ENCODE results near the gene LRRC4.

The LRRC4 gene

GRCh38 chr7:128057909-128058308, 26.7 kb upstream of the LRRC4 start:
- DNase-seq: no peak

- no peak for DNase-seq
Measured at GRCh38 chr7:128056901-128057300, 25.7 kb upstream of the LRRC4 start.

- no peak for DNase-seq
Measured at GRCh38 chr7:128055637-128056036, 24.4 kb upstream of the LRRC4 start.

GRCh38 chr7:128054511-128054910, 23.3 kb upstream of the LRRC4 start:
- DNase-seq: no peak

GRCh38 chr7:128053991-128054390, 22.8 kb upstream of the LRRC4 start:
- no peak for DNase-seq

- DNase-seq: no peak
Measured at GRCh38 chr7:128053023-128053422, 21.8 kb upstream of the LRRC4 start.

- DNase-seq: no peak
Measured at GRCh38 chr7:128052404-128052803, 21.2 kb upstream of the LRRC4 start.

GRCh38 chr7:128045766-128046165, 14.5 kb upstream of the LRRC4 start:
- DNase-seq: no peak

GRCh38 chr7:128045158-128045557, 13.9 kb upstream of the LRRC4 start:
- no peak for DNase-seq

- DNase-seq: no peak
Measured at GRCh38 chr7:128044064-128044463, 12.8 kb upstream of the LRRC4 start.

GRCh38 chr7:128042012-128042411, 10.8 kb upstream of the LRRC4 start:
- DNase-seq: no peak

- DNase-seq: no peak
Measured at GRCh38 chr7:128041203-128041602, 10.0 kb upstream of the LRRC4 start.

- no peak for DNase-seq
Measured at GRCh38 chr7:128040205-128040604, 9.0 kb upstream of the LRRC4 start.

GRCh38 chr7:128039544-128039953, 8.3 kb upstream of the LRRC4 start:
- DNase-seq: no peak

GRCh38 chr7:128037880-128038619, 6.8 kb upstream of the LRRC4 start:
- no peak for DNase-seq

GRCh38 chr7:128037081-128037480, 5.8 kb upstream of the LRRC4 start:
- DNase-seq: no peak

GRCh38 chr7:128036226-128036940, 5.1 kb upstream of the LRRC4 start:
- no peak for DNase-seq

- DNase-seq: no peak
Measured at GRCh38 chr7:128035712-128036111, 4.5 kb upstream of the LRRC4 start.

GRCh38 chr7:128034825-128035224, 3.6 kb upstream of the LRRC4 start:
- no peak for DNase-seq

- DNase-seq: no peak
Measured at GRCh38 chr7:128033246-128033645, 2.0 kb upstream of the LRRC4 start.

GRCh38 chr7:128032605-128033235, 1.5 kb upstream of the LRRC4 start:
- DNase-seq: no peak

- no peak for DNase-seq
Measured at GRCh38 chr7:128031901-128032604, 816 bp upstream of the LRRC4 start.

GRCh38 chr7:128030263-128030653, 979 bp downstream of the LRRC4 start:
- no peak for DNase-seq

All from GOT3 (cell line).